Keratinocyte (primary cell): ENCODE data around the gene LGR6. TPM values are rescaled to one million over a fixed set of nuclear protein-coding genes. Genes with fewer than 3 reads are reported as not detected.

Experiments used
- DNase-seq: peaks from one replicate; pipeline ENCODE4 v3.0.0-alpha.2; 2011; ENCODE audit warnings: low read depth, missing footprints, low spot score
- FAIRE-seq: peaks from 2 replicates; lab custom pipeline; 2011; peaks lifted over from hg19 to GRCh38; lab: Jason Lieb, UNC
- H2AFZ ChIP-seq: 2 replicates; pipeline ENCODE4 v1.6.0; 2012; ENCODE audit warnings: low read length, control low read depth, inconsistent platforms; ENCODE audit not compliant: control insufficient read depth
- H3K27ac ChIP-seq: 2 replicates; pipeline ENCODE4 v1.5.1; 2011; ENCODE audit warnings: low read length; ENCODE audit not compliant: control insufficient read depth, insufficient read depth
- H3K27me3 ChIP-seq: 3 replicates; pipeline ENCODE4 v1.6.0; 2011; ENCODE audit warnings: low read length; ENCODE audit not compliant: control insufficient read depth, insufficient read depth; ENCODE audit errors: extremely low read depth
- H3K36me3 ChIP-seq, 2 experiments: 2 replicates in 1 of 2; 3 replicates in 1 of 2; pipeline ENCODE4 v1.5.1; 2011; ENCODE audit warnings: low read length in 2 of 2, mild to moderate bottlenecking in 1 of 2; ENCODE audit not compliant: control insufficient read depth in 2 of 2, insufficient read depth in 2 of 2; ENCODE audit errors: extremely low read depth in 1 of 2
- H3K4me1 ChIP-seq: 3 replicates; pipeline ENCODE4 v1.5.1; 2011; ENCODE audit warnings: low read length; ENCODE audit not compliant: control insufficient read depth, insufficient read depth; ENCODE audit errors: extremely low read depth
- H3K4me2 ChIP-seq: 3 replicates; pipeline ENCODE4 v1.6.0; 2011; ENCODE audit warnings: low read depth, low read length; ENCODE audit not compliant: control insufficient read depth, insufficient read depth; ENCODE audit errors: extremely low read depth
- H3K4me3 ChIP-seq, 3 experiments: fragments of 200-600 bp in 1 of 3; sonication (generic) in 1 of 3; 2 replicates in 2 of 3; 3 replicates in 1 of 3; pipeline ENCODE4 v1.5.1; 2011 to 2016; ENCODE audit warnings: low read length in 3 of 3, mild to moderate bottlenecking in 3 of 3, control low read depth in 2 of 3, inconsistent platforms in 1 of 3, low read depth in 1 of 3, mixed read lengths in 1 of 3, mixed run types in 1 of 3, moderate library complexity in 1 of 3; ENCODE audit not compliant: control insufficient read depth in 2 of 3, insufficient read depth in 2 of 3; ENCODE audit errors: extremely low read depth in 1 of 3
- H3K79me2 ChIP-seq: 2 replicates; pipeline ENCODE4 v1.6.0; 2012; ENCODE audit warnings: low read length; ENCODE audit not compliant: control insufficient read depth, insufficient read depth
- H3K9ac ChIP-seq: 3 replicates; pipeline ENCODE4 v1.6.0; 2011; ENCODE audit warnings: low read length; ENCODE audit not compliant: control insufficient read depth, insufficient read depth; ENCODE audit errors: extremely low read depth
- H3K9me1 ChIP-seq: 3 replicates; pipeline ENCODE4 v1.6.0; 2011; ENCODE audit warnings: low read length; ENCODE audit not compliant: control insufficient read depth, insufficient read depth; ENCODE audit errors: extremely low read depth
- H3K9me3 ChIP-seq: 2 replicates; pipeline ENCODE4 v1.5.1; 2012; ENCODE audit warnings: low read depth, low read length; ENCODE audit not compliant: control insufficient read depth
- H4K20me1 ChIP-seq: 3 replicates; pipeline ENCODE4 v1.6.0; 2011; ENCODE audit warnings: low read length; ENCODE audit not compliant: control insufficient read depth, insufficient read depth; ENCODE audit errors: extremely low read depth
- CTCF ChIP-seq, 3 experiments: IDR thresholded peaks in 1 of 3; conservative IDR thresholded peaks in 1 of 3; optimal IDR thresholded peaks in 1 of 3; 2 replicates in 2 of 3; 3 replicates in 1 of 3; pipeline versions ENCODE3 to v1.5.1; 2011; ENCODE audit warnings: low read length in 3 of 3, mild to moderate bottlenecking in 3 of 3, moderate library complexity in 2 of 3, control low read depth in 1 of 3, inconsistent platforms in 1 of 3; ENCODE audit not compliant: insufficient read depth in 2 of 3; ENCODE audit errors: extremely low read depth in 1 of 3
- EZH2 ChIP-seq: IDR thresholded peaks from one replicate; pipeline ENCODE4 v1.6.1; 2012; ENCODE audit warnings: inconsistent platforms, mild to moderate bottlenecking, low read length, moderate library complexity
- dilution Hi-C: fragments of 300-500 bp; cut with MboI; formaldehyde crosslinking; loops from one replicate; pipeline ENCODE4 v1.7.0; 2020; ENCODE audit warnings: low sequenced_read_pairs; ENCODE audit not compliant: extremely low pct_ligation_motif_present
- polyA plus RNA-seq, 5 experiments: library from polyadenylated mRNA; depleted of rRNA in 3 of 5; stranded (reverse) in 3 of 5; stranded (forward) in 1 of 5; unstranded in 1 of 5; fragments of >200 nt; gene quantifications; 1 replicate in 1 of 5; 2 replicates in 3 of 5; 3 replicates in 1 of 5; pipeline versions ENCODE4 v1.2.1 to v1.2.3, GENCODE V29; 2011 to 2012; ENCODE audit warnings: missing spikeins in 2 of 5, low read depth in 1 of 5, low replicate concordance in 1 of 5

The LGR6 gene
- polyA plus RNA-seq, 1 donor (not counting 4 experiments of a cell fraction or from before 2014, with no cell fraction given) = 0.42 TPM

GRCh38 chr1:202249846-202250245 is 56.2 kb downstream of the LGR6 start:
- Histone ChIP-seq H4K20me1 (no peaks in the 10 kb centered on the region), H3K27ac (no peak overlapping the region), H3K4me1 (no peaks in the 10 kb centered on the region), H3K4me2 (no peak overlapping the region), H3K9ac (no peak overlapping the region), H3K4me3 (no peak overlapping the region), H3K9me3 (no peaks in the 10 kb centered on the region), H3K9me1 (no peaks in the 10 kb centered on the region), H3K36me3 (no peaks in the 10 kb centered on the region), H3K79me2 (no peaks in the 10 kb centered on the region), H2AFZ (no peak overlapping the region), H3K27me3 (peaks cover 12% of the 10 kb centered on the region)
- DNase-seq (no peak), FAIRE-seq (no peak)
- dilution Hi-C loops = no loop called here
- no peak for TF ChIP-seq CTCF (optimal IDR thresholded peaks at IDR 0.05 in 1 of 3, IDR thresholded peaks at IDR 0.05 in 1 of 3, conservative IDR thresholded peaks at IDR 0.05 in 1 of 3; ENCODE audit: extremely low read depth in 1 of 3, insufficient read depth in 2 of 3, low read length in 3 of 3)

GRCh38 chr1:202250982-202251381 is 57.4 kb downstream of the LGR6 start:
- no peak for TF ChIP-seq CTCF (optimal IDR thresholded peaks at IDR 0.05 in 1 of 3, IDR thresholded peaks at IDR 0.05 in 1 of 3, conservative IDR thresholded peaks at IDR 0.05 in 1 of 3; ENCODE audit: extremely low read depth in 1 of 3, insufficient read depth in 2 of 3, low read length in 3 of 3)
- TF ChIP-seq EZH2 = no peak
- no peaks in the 10 kb centered on the region for H3K4me1 ChIP-seq
- no peak overlapping the region for H3K9ac ChIP-seq
- no peaks in the 10 kb centered on the region for H3K79me2 ChIP-seq
- no peaks in the 10 kb centered on the region for H3K9me3 ChIP-seq
- H2AFZ ChIP-seq = no peak overlapping the region
- dilution Hi-C loops = no loop called here
- FAIRE-seq = no peak
- H3K9me1 ChIP-seq = no peaks in the 10 kb centered on the region
- no peak overlapping the region for H3K4me3 ChIP-seq
- H3K4me2 ChIP-seq = no peak overlapping the region
- H3K27ac ChIP-seq = no peak overlapping the region
- peaks cover 12% of the 10 kb centered on the region for H3K27me3 ChIP-seq
- H3K36me3 ChIP-seq = no peaks in the 10 kb centered on the region
- no peaks in the 10 kb centered on the region for H4K20me1 ChIP-seq
- no peak for DNase-seq
